Mammary epithelial cell (primary cell): ENCODE results near the gene CLEC17A.

Source experiments
- CTCF ChIP-seq, 2 donors: IDR thresholded peaks in 1 of 2; conservative IDR thresholded peaks in 1 of 2; 2 replicates each; pipeline ENCODE4 v1.5.1; 2011 to 2012; ENCODE audit warnings: inconsistent platforms in 2 of 2, low read length in 2 of 2, mild to moderate bottlenecking in 2 of 2, control low read depth in 1 of 2, low read depth in 1 of 2; ENCODE audit not compliant: insufficient read depth in 1 of 2; ENCODE audit errors: extremely low read depth in 1 of 2
- EZH2 ChIP-seq: IDR thresholded peaks from 2 replicates; pipeline ENCODE4 v1.6.1; 2012; ENCODE audit warnings: low read length, inconsistent platforms, borderline replicate concordance

GRCh38 chr19:14576363-14576762 lies 6.5 kb upstream of the CLEC17A start:
- TF ChIP-seq CTCF (conservative IDR thresholded peaks at IDR 0.05 in 1 of 2, IDR thresholded peaks at IDR 0.05 in 1 of 2; ENCODE audit: extremely low read depth in 1 of 2, insufficient read depth in 1 of 2, low read depth in 1 of 2, low read length in 2 of 2) (no peak), EZH2 (no peak)
